ENCODE results near the gene ARHGAP25.

The ARHGAP25 gene

DNA sequence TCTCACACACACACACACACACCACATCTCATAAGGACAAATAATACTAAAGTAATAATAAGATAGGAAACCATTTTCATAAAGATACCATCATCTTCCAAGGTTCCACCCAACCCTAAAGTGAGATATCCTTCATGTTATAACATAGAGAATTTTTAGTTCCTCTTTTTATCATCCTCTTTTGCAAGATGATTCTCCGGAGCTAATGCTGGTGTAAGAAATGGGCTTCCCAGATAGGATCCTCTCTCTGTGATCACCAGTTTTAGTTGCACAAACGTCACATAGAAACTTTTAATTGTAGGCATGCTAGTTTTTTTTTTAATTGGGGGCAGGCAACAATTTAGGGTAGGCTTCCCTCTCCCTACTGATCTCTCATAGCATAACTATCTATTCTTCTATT is 49.6 kb downstream of the ARHGAP25 start:
- no peak for DNase-seq (ENCODE audit: low spot score)
- in situ Hi-C loops (cut with MboI; ENCODE audit: low pct_unique_long_range_greater_than_20kb, low sequenced_read_pairs, unreplicated experiment) = no loop called here
- TF ChIP-seq, protein P1, sequence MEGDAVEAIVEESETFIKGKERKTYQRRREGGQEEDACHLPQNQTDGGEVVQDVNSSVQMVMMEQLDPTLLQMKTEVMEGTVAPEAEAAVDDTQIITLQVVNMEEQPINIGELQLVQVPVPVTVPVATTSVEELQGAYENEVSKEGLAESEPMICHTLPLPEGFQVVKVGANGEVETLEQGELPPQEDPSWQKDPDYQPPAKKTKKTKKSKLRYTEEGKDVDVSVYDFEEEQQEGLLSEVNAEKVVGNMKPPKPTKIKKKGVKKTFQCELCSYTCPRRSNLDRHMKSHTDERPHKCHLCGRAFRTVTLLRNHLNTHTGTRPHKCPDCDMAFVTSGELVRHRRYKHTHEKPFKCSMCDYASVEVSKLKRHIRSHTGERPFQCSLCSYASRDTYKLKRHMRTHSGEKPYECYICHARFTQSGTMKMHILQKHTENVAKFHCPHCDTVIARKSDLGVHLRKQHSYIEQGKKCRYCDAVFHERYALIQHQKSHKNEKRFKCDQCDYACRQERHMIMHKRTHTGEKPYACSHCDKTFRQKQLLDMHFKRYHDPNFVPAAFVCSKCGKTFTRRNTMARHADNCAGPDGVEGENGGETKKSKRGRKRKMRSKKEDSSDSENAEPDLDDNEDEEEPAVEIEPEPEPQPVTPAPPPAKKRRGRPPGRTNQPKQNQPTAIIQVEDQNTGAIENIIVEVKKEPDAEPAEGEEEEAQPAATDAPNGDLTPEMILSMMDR (IDR thresholded peaks at IDR 0.05; ENCODE audit: extremely low read depth, insufficient read depth, missing control alignments) = no peak

DNA sequence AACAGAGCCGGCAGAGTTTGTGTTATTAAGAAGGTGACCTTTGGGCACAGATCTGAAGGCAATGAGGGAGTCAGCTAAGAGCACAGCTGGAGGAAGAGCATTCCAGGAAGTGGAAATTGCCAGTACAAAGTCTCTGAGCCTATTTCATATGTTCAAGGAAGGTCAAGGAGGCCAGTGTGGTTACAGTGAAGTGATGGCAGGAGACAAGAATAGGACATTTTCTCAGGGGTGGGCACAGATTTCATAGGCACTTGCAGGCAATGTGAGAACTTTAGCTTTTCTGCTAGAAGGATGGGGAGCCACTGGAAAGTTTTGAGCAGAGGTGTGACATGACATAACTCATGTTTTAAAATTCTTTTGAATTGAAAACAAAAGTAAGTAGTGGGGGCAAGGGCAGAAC is 50.3 kb downstream of the ARHGAP25 start:
- DNase-seq (ENCODE audit: low spot score) = no peak
- in situ Hi-C loops (cut with MboI; ENCODE audit: low pct_unique_long_range_greater_than_20kb, low sequenced_read_pairs, unreplicated experiment) = no loop called here
- TF ChIP-seq, protein P1 (IDR thresholded peaks at IDR 0.05; ENCODE audit: extremely low read depth, insufficient read depth, missing control alignments) = no peak

DNA sequence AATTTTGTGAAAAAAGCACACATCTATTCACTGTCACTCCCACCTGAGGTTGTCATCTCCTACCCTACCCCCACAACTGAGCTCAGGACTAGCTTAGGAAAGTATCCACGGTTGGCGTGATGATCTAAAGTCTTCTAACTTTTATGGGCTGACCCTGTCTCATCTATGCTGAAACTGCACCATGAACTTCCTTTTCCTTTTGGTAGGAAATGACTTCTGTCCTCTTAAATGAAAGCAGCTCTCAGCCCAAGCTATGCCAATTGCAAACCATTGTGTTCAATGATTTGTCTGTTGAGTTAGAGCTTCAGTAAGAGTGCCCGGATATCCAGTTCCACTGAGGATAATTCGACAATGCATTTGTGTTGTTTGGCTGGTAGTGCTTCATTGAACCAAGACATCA is 52.7 kb downstream of the ARHGAP25 start:
- in situ Hi-C loops (cut with MboI; ENCODE audit: low pct_unique_long_range_greater_than_20kb, low sequenced_read_pairs, unreplicated experiment) = no loop called here
- TF ChIP-seq, protein P1 (IDR thresholded peaks at IDR 0.05; ENCODE audit: extremely low read depth, insufficient read depth, missing control alignments) = no peak

DNA sequence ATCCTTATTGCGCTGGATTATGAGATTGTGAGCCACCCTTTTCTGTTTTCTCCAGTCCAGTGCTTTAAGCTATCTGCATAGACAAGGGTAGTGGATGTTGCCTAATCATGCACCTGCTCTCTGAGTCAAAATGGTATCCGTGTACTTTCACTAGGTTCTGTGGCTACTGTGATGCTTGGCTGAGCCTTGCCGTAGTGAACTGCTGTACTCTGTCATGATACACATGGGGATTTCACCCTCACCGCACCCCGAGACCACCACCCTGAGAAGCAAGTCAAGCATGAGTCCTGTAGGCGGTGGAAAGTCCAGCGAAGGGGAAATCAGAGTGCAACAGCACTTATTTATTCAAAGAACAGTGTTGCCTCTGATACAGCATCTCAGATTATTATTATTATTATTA is 55.0 kb downstream of the ARHGAP25 start:
- TF ChIP-seq, protein P1 (IDR thresholded peaks at IDR 0.05; ENCODE audit: extremely low read depth, insufficient read depth, missing control alignments) = no peak
- DNase-seq (ENCODE audit: low spot score) = peak; percentile 85
- in situ Hi-C loops (cut with MboI; ENCODE audit: low pct_unique_long_range_greater_than_20kb, low sequenced_read_pairs, unreplicated experiment) = no loop called here

More for the DNA sequence above, 52.7 kb downstream of the ARHGAP25 start:
- no peak for DNase-seq (ENCODE audit: low spot score)

DNA sequence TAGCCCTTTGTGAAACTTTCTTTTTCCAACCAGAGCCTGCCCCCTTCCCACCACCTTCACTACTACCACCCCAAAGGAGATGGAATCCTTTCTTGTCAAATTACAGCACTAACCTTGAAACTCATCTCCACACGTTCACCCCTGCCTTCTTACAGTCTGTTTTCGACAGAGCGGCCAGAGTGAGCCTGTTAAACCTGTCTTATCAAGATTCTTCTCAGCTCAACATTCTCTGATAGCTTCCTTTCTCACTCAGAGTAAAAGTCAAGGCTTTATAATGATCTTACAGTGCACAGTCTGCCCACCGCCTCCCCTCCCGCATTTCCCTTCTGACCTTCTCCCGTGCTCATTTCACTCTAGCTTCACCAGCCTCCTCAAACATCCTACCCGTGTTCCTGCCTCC is 56.0 kb downstream of the ARHGAP25 start:
- DNase-seq (ENCODE audit: low spot score) = no peak
- in situ Hi-C loops (cut with MboI; ENCODE audit: low pct_unique_long_range_greater_than_20kb, low sequenced_read_pairs, unreplicated experiment) = no loop called here
- TF ChIP-seq, protein P1 (IDR thresholded peaks at IDR 0.05; ENCODE audit: extremely low read depth, insufficient read depth, missing control alignments) = no peak

DNA sequence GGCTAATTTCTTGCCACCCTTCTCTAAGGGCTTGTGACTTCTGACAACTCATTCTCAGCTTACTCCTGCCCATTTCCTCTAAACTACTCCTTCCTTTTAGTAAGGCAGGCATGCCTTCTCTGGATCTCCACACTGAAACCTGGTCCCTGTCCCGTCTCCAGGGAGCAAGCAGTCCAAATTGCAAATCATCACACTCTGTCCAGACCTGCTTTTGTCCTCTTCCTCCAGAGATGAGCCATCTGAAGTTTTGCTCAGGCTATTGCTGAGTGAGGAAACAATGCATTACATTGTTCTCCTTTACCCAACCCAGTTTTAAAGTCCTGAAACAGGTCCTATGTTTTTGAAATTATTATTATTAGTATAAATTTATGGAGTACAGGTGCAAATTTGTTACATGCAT is 57.3 kb downstream of the ARHGAP25 start:
- DNase-seq (ENCODE audit: low spot score) = no peak
- TF ChIP-seq, protein P1 (IDR thresholded peaks at IDR 0.05; ENCODE audit: extremely low read depth, insufficient read depth, missing control alignments) = no peak
- in situ Hi-C loops (cut with MboI; ENCODE audit: low pct_unique_long_range_greater_than_20kb, low sequenced_read_pairs, unreplicated experiment) = no loop called here

DNA sequence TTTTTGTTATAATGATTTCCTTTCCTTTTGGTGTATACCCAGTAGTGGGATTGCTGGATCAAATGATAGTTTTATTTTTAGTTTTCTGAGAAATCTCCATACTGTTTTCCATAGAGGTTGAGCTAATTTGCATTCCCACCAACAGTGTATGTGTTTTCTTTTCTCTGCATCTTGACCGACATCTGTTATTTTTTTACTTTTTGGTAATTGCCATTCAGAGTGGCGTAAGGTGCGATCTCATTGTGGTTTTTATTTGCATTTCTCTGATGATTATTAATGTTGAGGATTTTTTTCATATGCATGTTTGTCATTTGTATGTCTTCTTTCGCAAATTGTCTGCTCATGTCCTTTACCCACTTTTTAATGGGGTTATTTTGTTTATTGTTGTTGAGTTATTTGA is 58.1 kb downstream of the ARHGAP25 start:
- in situ Hi-C loops (cut with MboI; ENCODE audit: low pct_unique_long_range_greater_than_20kb, low sequenced_read_pairs, unreplicated experiment) = no loop called here
- TF ChIP-seq, protein P1 (IDR thresholded peaks at IDR 0.05; ENCODE audit: extremely low read depth, insufficient read depth, missing control alignments) = no peak
- no peak for DNase-seq (ENCODE audit: low spot score)
